Measurements from ENCODE around the gene DUSP22.
A peak's percentile ranks its signal among the peaks of the same experiment; 100 is the strongest.

DUSP22 gene

GRCh38 chr6:331622-332521, 39.6 kb downstream of the DUSP22 start:
- H3K4me3 ChIP-seq (ENCODE audit: low read depth, low read length): peak overlapping the region; percentile 3
- peak; percentile 91 for DNase-seq (ENCODE audit: low read depth)
- TF ChIP-seq CTCF (IDR thresholded peaks at IDR 0.05; ENCODE audit: insufficient read depth, low read depth, low read length, missing control alignments): peak; percentile 3

GRCh38 chr6:332671-333070, 40.4 kb downstream of the DUSP22 start:
- peak; percentile 74 for DNase-seq (ENCODE audit: low read depth)
- peak overlapping the region; percentile 3 for H3K4me3 ChIP-seq (ENCODE audit: low read depth, low read length)
- TF ChIP-seq CTCF (IDR thresholded peaks at IDR 0.05; ENCODE audit: insufficient read depth, low read depth, low read length, missing control alignments): peak; percentile 1

GRCh38 chr6:333379-334002, 41.2 kb downstream of the DUSP22 start:
- no peak for DNase-seq (ENCODE audit: low read depth)
- no peak for TF ChIP-seq CTCF (IDR thresholded peaks at IDR 0.05; ENCODE audit: insufficient read depth, low read depth, low read length, missing control alignments)
- no peak overlapping the region; the same call in 1 of the 2 replicates for H3K4me3 ChIP-seq (ENCODE audit: low read depth, low read length)

- DNase-seq (ENCODE audit: low read depth): no peak
- no peak overlapping the region for H3K4me3 ChIP-seq (ENCODE audit: low read depth, low read length)
- TF ChIP-seq CTCF (IDR thresholded peaks at IDR 0.05; ENCODE audit: insufficient read depth, low read depth, low read length, missing control alignments): no peak
These were observed 42.5 kb downstream of the DUSP22 start for GRCh38 chr6:334536-335510.

DNA sequence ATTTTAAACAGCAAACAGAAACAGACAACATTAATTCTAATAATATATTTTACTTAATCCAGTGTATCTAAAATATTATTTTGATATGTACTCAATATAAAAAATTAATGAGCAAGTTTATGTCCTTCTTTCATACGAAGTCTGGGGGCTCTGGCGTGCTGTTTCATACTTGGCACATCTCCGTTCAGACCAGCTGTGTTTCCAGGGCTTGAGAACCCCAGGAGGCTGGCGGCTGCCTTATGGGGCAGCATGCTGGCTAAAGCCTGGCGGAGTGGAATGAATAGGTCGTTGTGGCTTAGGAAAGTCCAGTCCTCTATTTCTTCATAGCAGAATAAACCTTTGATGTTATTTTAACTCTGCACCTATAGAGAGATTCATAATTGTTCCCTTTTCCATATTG, 43.3 kb downstream of the DUSP22 start:
- no peak overlapping the region for H3K4me3 ChIP-seq (ENCODE audit: low read depth, low read length)
- no peak for DNase-seq (ENCODE audit: low read depth)
- TF ChIP-seq CTCF (IDR thresholded peaks at IDR 0.05; ENCODE audit: insufficient read depth, low read depth, low read length, missing control alignments): no peak
